ENCODE data around the gene ZCCHC9.

DNA sequence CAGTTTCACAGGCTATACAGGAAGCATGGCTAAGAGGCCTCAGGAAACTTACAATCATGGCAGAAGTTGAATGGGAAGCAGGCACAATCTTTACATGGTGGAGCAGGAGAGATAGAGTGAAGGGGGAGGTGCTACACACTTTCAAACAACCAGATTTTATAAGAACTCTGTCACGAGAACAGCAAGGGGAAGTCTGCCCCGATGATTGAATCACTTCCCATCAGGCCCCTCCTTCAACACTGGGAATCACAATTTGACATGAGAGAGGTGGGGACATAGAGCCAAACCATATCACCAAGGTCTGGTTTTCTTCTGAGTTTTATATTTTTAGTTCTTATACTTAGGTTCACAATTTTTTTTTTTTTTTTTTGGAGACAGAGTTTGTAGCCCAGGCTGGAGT, 16.1 kb downstream of the ZCCHC9 start:
- no peak for TF ChIP-seq CTCF (IDR thresholded peaks at IDR 0.05)
- TF ChIP-seq EP300 (IDR thresholded peaks at IDR 0.05) = no peak
- TF ChIP-seq POLR2A (IDR thresholded peaks at IDR 0.05) = no peak
- TF ChIP-seq POLR2AphosphoS5 (IDR thresholded peaks at IDR 0.05) = no peak
